Activated CD8-positive, alpha-beta memory T cell treated with anti-CD3 and anti-CD28 coated beads, Interleukin-2, amount 10 ng/mL, durations not matched to agents 7 days and 5 days (primary cell): ENCODE measurements around the gene CGAS. TPM values are rescaled to one million over a fixed set of nuclear protein-coding genes. Genes with fewer than 3 reads are reported as not detected.

Experiments used
- ATAC-seq: fragments of 150-1000 bp; cut with Tn5 transposase; one replicate; pipeline ENCODE4 v1.10.0; 2021; ENCODE audit warnings: moderate library complexity
- CTCF ChIA-PET: fragments of 350-600 bp; sonication (Branson Sonifier 250); formaldehyde crosslinking; loops from one replicate; lab custom pipeline; 2021; ENCODE audit warnings: antibody characterized with exemption; lab: Charles Lee
- DNase-seq: peaks from one replicate; pipeline ENCODE4 v3.0.0-alpha.2; 2020
- H3K27ac Mint-ChIP-seq: one replicate; pipeline ENCODE4 v1.8.0; 2021; ENCODE audit warnings: mild to moderate bottlenecking, mixed read lengths
- H3K27me3 Mint-ChIP-seq: one replicate; pipeline ENCODE4 v1.8.0; 2021; ENCODE audit warnings: mixed read lengths
- H3K36me3 Mint-ChIP-seq: one replicate; pipeline ENCODE4 v1.8.0; 2021; ENCODE audit warnings: mild to moderate bottlenecking, mixed read lengths
- H3K4me1 Mint-ChIP-seq: one replicate; pipeline ENCODE4 v1.8.0; 2021; ENCODE audit warnings: mixed read lengths
- H3K4me3 Mint-ChIP-seq: one replicate; pipeline ENCODE4 v1.8.0; 2021; ENCODE audit warnings: mild to moderate bottlenecking, moderate library complexity, mixed read lengths
- H3K9me3 Mint-ChIP-seq: one replicate; pipeline ENCODE4 v1.8.0; 2022; ENCODE audit warnings: low read depth, mixed read lengths
- total RNA-seq, 2 experiments: library from RNA; stranded (reverse); gene quantifications; one replicate each; pipeline ENCODE4 v1.2.3, GENCODE V29; 2021

CGAS gene
- total RNA-seq, 2 experiments from 2014 or later = 54.3 to 58.9 TPM

- CTCF ChIA-PET = interaction anchor here (1.5 kb wide), 1 partner anchor 17 kb away, joined by 3 read pairs; no protein-coding TSS in a partner anchor
- Mint-ChIP-seq H3K4me3 (peak overlapping the region; percentile 40), H3K36me3 (peaks cover 6% of the 10 kb centered on the region), H3K27me3 (no peaks in the 10 kb centered on the region), H3K4me1 (peaks cover 63% of the 10 kb centered on the region), H3K9me3 (no peaks in the 10 kb centered on the region), H3K27ac (peak overlapping the region; percentile 83)
- no peak for DNase-seq
- no peak for ATAC-seq
These were observed 4.0 kb upstream of the CGAS start for GRCh38 chr6:73455865-73456629.

GRCh38 chr6:73451223-73452106, 632 bp downstream of the CGAS start:
- H3K4me1 Mint-ChIP-seq = peaks cover 43% of the 10 kb centered on the region

GRCh38 chr6:73443555-73443954, 8.5 kb downstream of the CGAS start:
- ATAC-seq (no peak), DNase-seq (no peak)
- H3K4me1 Mint-ChIP-seq = peaks cover 63% of the 10 kb centered on the region
- CTCF ChIA-PET = no interaction called here
- peaks cover 59% of the 10 kb centered on the region for H3K36me3 Mint-ChIP-seq
- H3K27ac Mint-ChIP-seq = no peak overlapping the region
- H3K4me3 Mint-ChIP-seq = no peak overlapping the region
- H3K9me3 Mint-ChIP-seq = no peaks in the 10 kb centered on the region
- H3K27me3 Mint-ChIP-seq = no peaks in the 10 kb centered on the region

More at GRCh38 chr6:73451223-73452106, 632 bp downstream of the CGAS start:
- Mint-ChIP-seq H3K27ac (peak overlapping the region; percentile 95), H3K27me3 (no peaks in the 10 kb centered on the region), H3K9me3 (no peaks in the 10 kb centered on the region), H3K36me3 (peaks cover 33% of the 10 kb centered on the region), H3K4me3 (peak overlapping the region; percentile 100)
- peak; percentile 68 for DNase-seq
- CTCF ChIA-PET = interaction anchor here (0.5 to 3.8 kb wide), 13 partner anchors 10 to 201 kb away, joined by 3 to 45 read pairs (median 4); partner anchors contain the start of gene MTO1
- peak; percentile 58 for ATAC-seq

GRCh38 chr6:73435236-73435635, 16.9 kb downstream of the CGAS start:
- peaks cover 41% of the 10 kb centered on the region for H3K4me1 Mint-ChIP-seq
- CTCF ChIA-PET = interaction anchor here (2.3 kb wide), 1 partner anchor 16 kb away, joined by 7 read pairs; no protein-coding TSS in a partner anchor
- no peaks in the 10 kb centered on the region for H3K9me3 Mint-ChIP-seq
- ATAC-seq = no peak
- H3K27me3 Mint-ChIP-seq = no peaks in the 10 kb centered on the region
- no peak for DNase-seq
- peaks cover 61% of the 10 kb centered on the region for H3K36me3 Mint-ChIP-seq
- H3K4me3 Mint-ChIP-seq = no peak overlapping the region
- H3K27ac Mint-ChIP-seq = peak overlapping the region; percentile 22

- no peaks in the 10 kb centered on the region for H3K9me3 Mint-ChIP-seq
- peaks cover 57% of the 10 kb centered on the region for H3K36me3 Mint-ChIP-seq
- H3K4me3 Mint-ChIP-seq = no peak overlapping the region
- ATAC-seq = no peak
- H3K4me1 Mint-ChIP-seq = peaks cover 44% of the 10 kb centered on the region
- no peak for DNase-seq
- CTCF ChIA-PET = interaction anchor here (0.9 kb wide), 1 partner anchor 10 kb away, joined by 3 read pairs; no protein-coding TSS in a partner anchor
- no peaks in the 10 kb centered on the region for H3K27me3 Mint-ChIP-seq
- peak overlapping the region; percentile 98 for H3K27ac Mint-ChIP-seq
These were observed 30.6 kb downstream of the CGAS start for GRCh38 chr6:73421534-73421933.

- peaks cover 32% of the 10 kb centered on the region for H3K4me1 Mint-ChIP-seq
- H3K4me3 Mint-ChIP-seq = peak overlapping the region; percentile 11
- no peaks in the 10 kb centered on the region for H3K9me3 Mint-ChIP-seq
- no peak for DNase-seq
- peaks cover 61% of the 10 kb centered on the region for H3K36me3 Mint-ChIP-seq
- H3K27ac Mint-ChIP-seq = peak overlapping the region; percentile 70
- H3K27me3 Mint-ChIP-seq = no peaks in the 10 kb centered on the region
- ATAC-seq = no peak
- CTCF ChIA-PET = no interaction called here
These were observed 33.9 kb downstream of the CGAS start for GRCh38 chr6:73418081-73418741.

GRCh38 chr6:73413102-73413501, 39.0 kb downstream of the CGAS start:
- H3K27ac Mint-ChIP-seq = no peak overlapping the region
- no peaks in the 10 kb centered on the region for H3K9me3 Mint-ChIP-seq
- peaks cover 2% of the 10 kb centered on the region for H3K4me1 Mint-ChIP-seq
- H3K4me3 Mint-ChIP-seq = no peak overlapping the region
- ATAC-seq (no peak), DNase-seq (no peak)
- H3K36me3 Mint-ChIP-seq = peaks cover 35% of the 10 kb centered on the region
- H3K27me3 Mint-ChIP-seq = no peaks in the 10 kb centered on the region
- CTCF ChIA-PET = no interaction called here

GRCh38 chr6:73409395-73409794, 42.7 kb downstream of the CGAS start:
- DNase-seq (no peak), ATAC-seq (no peak)
- Mint-ChIP-seq H3K4me3 (no peak overlapping the region), H3K27ac (no peak overlapping the region), H3K27me3 (no peaks in the 10 kb centered on the region), H3K9me3 (no peaks in the 10 kb centered on the region), H3K36me3 (peaks cover 12% of the 10 kb centered on the region), H3K4me1 (no peaks in the 10 kb centered on the region)
- CTCF ChIA-PET = no interaction called here

GRCh38 chr6:73400656-73401055, 51.4 kb downstream of the CGAS start:
- CTCF ChIA-PET = interaction anchor here (1.5 kb wide), 1 partner anchor 9 kb away, joined by 3 read pairs; no protein-coding TSS in a partner anchor
- H3K4me3 Mint-ChIP-seq = no peak overlapping the region
- no peaks in the 10 kb centered on the region for H3K4me1 Mint-ChIP-seq
- ATAC-seq (no peak), DNase-seq (no peak)
- no peak overlapping the region for H3K27ac Mint-ChIP-seq
- H3K9me3 Mint-ChIP-seq = no peaks in the 10 kb centered on the region
- no peaks in the 10 kb centered on the region for H3K27me3 Mint-ChIP-seq
- H3K36me3 Mint-ChIP-seq = peaks cover 1% of the 10 kb centered on the region

- CTCF ChIA-PET = no interaction called here
- Mint-ChIP-seq H3K36me3 (peaks cover 5% of the 10 kb centered on the region), H3K4me3 (no peak overlapping the region), H3K9me3 (no peaks in the 10 kb centered on the region), H3K27ac (no peak overlapping the region), H3K4me1 (peaks cover 18% of the 10 kb centered on the region), H3K27me3 (no peaks in the 10 kb centered on the region)
- no peak for DNase-seq
- ATAC-seq = no peak
These were observed 56.2 kb downstream of the CGAS start for GRCh38 chr6:73395875-73396274.

- DNase-seq (peak; percentile 77), ATAC-seq (peak; percentile 83)
- no peaks in the 10 kb centered on the region for H3K27me3 Mint-ChIP-seq
- peak within 1 kb of the TSS; percentile 78 for H3K4me3 Mint-ChIP-seq
- CTCF ChIA-PET = interaction anchor here (0.5 kb wide), 1 partner anchor 18 kb away, joined by 4 read pairs; no protein-coding TSS in a partner anchor
- H3K36me3 Mint-ChIP-seq = peaks cover 5% of the 10 kb centered on the region
- peaks cover 22% of the 10 kb centered on the region for H3K4me1 Mint-ChIP-seq
- H3K9me3 Mint-ChIP-seq = no peaks in the 10 kb centered on the region
- peak within 1 kb of the TSS; percentile 93 for H3K27ac Mint-ChIP-seq
These were observed 57.3 kb downstream of the CGAS start, which contains the start of gene DDX43 for GRCh38 chr6:73394577-73395354. Gene DDX43 (plus strand): TSS chr6:73394828. CDS start chr6:73394906, 78 bp downstream.

- Mint-ChIP-seq H3K4me1 (peaks cover 34% of the 10 kb centered on the region), H3K27me3 (no peaks in the 10 kb centered on the region), H3K9me3 (no peaks in the 10 kb centered on the region), H3K27ac (no peak overlapping the region), H3K36me3 (peaks cover 5% of the 10 kb centered on the region), H3K4me3 (no peak overlapping the region)
- DNase-seq = no peak
- ATAC-seq = no peak
- CTCF ChIA-PET = no interaction called here
These were observed 58.8 kb downstream of the CGAS start for GRCh38 chr6:73393278-73393677.
